ENCODE results near the gene JPH2. TPM values are rescaled to one million over a fixed set of nuclear protein-coding genes. Genes with fewer than 3 reads are reported as not detected.

JPH2 gene
- total RNA-seq, 1 experiment from 2014 or later = 0.17 TPM

DNA sequence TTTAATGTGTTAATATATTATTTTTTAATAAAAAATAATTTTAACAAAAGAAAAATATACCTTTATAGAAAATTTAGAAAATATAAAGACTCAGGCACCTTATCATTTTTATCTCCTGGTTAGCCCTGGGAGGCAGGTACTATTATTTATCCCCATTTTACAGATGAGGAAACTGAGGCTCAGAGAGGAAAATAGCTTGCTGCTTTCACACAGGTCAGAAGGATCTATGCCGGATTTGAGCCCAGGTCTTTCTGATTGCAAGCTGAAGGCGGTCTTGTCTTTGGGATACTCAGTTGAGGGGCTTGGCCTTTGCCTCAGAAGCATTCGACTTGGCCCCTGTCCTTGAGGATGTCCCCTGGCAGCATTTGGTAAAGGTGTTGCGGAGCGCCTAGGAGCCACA is 35.0 kb upstream of the JPH2 start:
- ChIA-PET CTCF (no interaction called here), RAD21 (ENCODE audit: low non-redundant PET in 1 of 2, low total read pairs in 2 of 2, uncharacterized antibody in 2 of 2, unreplicated experiment in 2 of 2) (no interaction called here), POLR2A (no interaction called here)
- no peaks in the 10 kb centered on the region; a peak in 1 of 4 replicates for H3K4me1 ChIP-seq (ENCODE audit: control insufficient read depth in 1 of 2, insufficient read depth in 2 of 2, low read length in 2 of 2)
- no peak overlapping the region for H3K4me2 ChIP-seq (ENCODE audit: low read length)
- H3K27ac ChIP-seq (ENCODE audit: low read depth, low read length) = no peak overlapping the region
- no peaks in the 10 kb centered on the region for H3K9me3 ChIP-seq (ENCODE audit: control insufficient read depth in 1 of 2, insufficient read depth in 1 of 2, low read depth in 1 of 2, low read length in 2 of 2)
- H3K27me3 ChIP-seq (ENCODE audit: insufficient read depth, low read length) = no peaks in the 10 kb centered on the region
- no peak overlapping the region for H3K4me3 ChIP-seq (replicated peaks in 1 of 2; ENCODE audit: low read depth in 1 of 2, low read length in 2 of 2)
- DNase-seq (ENCODE audit: low read depth, low spot score) (no peak), ATAC-seq (no peak)
- H4K20me1 ChIP-seq (ENCODE audit: insufficient read depth) = no peaks in the 10 kb centered on the region
- no peak for TF ChIP-seq CTCF (IDR thresholded peaks at IDR 0.05 in 2 of 3, conservative IDR thresholded peaks at IDR 0.05 in 1 of 3; ENCODE audit: borderline replicate concordance in 1 of 3, insufficient read depth in 1 of 3, low read depth in 2 of 3, low read length in 2 of 3)
- TF ChIP-seq POLR2AphosphoS5 (IDR thresholded peaks at IDR 0.05; ENCODE audit: low read depth, low read length) = no peak
- TF ChIP-seq ZNF274 (IDR thresholded peaks at IDR 0.05; ENCODE audit: low read depth, low read length) = no peak
- TF ChIP-seq YY1 (IDR thresholded peaks at IDR 0.05; ENCODE audit: extremely low read depth, insufficient replicate concordance, low read depth, low read length) = no peak
- no peak for TF ChIP-seq RAD21 (IDR thresholded peaks at IDR 0.05; ENCODE audit: low read depth)
- TF ChIP-seq JUND (IDR thresholded peaks at IDR 0.05) = no peak
- no peak for TF ChIP-seq ZFX (IDR thresholded peaks at IDR 0.05)
- H3K9ac ChIP-seq (ENCODE audit: low read length) = no peak overlapping the region
- no peaks in the 10 kb centered on the region for H3K9me2 ChIP-seq (ENCODE audit: insufficient read depth)
- intact Hi-C loops (cut with micrococcal nuclease) = no loop called here
- no peak overlapping the region for H2AFZ ChIP-seq (ENCODE audit: low read depth, low read length, poor library complexity, severe bottlenecking)
- no TSS peak for BruUV-seq (replicated peaks)
- H3K79me2 ChIP-seq (ENCODE audit: insufficient read depth, low read length) = no peaks in the 10 kb centered on the region
- no peaks in the 10 kb centered on the region for H3K36me3 ChIP-seq (ENCODE audit: control insufficient read depth in 1 of 2, insufficient read depth in 2 of 2, low read length in 2 of 2)

DNA sequence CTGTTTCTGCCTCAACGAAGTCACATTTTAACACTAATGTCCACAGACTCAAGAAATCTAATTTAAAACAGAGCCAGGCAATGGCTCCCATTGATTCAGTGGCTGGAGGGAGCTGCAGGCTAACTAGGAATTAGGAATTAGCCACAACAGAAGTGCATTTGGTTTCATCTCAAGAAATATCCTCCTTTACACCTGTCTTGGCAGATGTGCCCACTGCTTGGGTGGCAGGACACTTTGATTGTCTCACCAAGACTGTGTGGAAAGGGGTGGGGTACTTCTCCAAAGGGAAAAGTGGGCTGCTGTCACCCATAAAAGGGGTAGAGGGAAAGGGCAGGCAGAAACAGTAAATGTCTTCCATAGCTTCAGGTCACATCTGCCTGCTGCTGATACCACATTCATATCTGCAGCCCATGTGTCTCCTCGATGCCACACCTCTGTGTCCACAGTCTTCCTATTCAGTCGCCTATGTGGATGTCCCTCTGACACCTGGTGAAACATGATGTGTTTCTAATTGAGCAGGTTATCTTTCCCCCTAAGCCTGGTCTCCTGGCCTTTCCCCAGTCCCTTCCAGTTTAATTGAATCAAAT is 34.5 kb upstream of the JPH2 start:
- H3K4me1 ChIP-seq (ENCODE audit: control insufficient read depth in 1 of 2, insufficient read depth in 2 of 2, low read length in 2 of 2) = no peaks in the 10 kb centered on the region; a peak in 1 of 4 replicates
- H3K9ac ChIP-seq (ENCODE audit: low read length) = no peak overlapping the region
- ChIA-PET RAD21 (ENCODE audit: low non-redundant PET in 1 of 2, low total read pairs in 2 of 2, uncharacterized antibody in 2 of 2, unreplicated experiment in 2 of 2) (no interaction called here), CTCF (no interaction called here), POLR2A (no interaction called here)
- H3K4me3 ChIP-seq (replicated peaks in 1 of 2; ENCODE audit: low read depth in 1 of 2, low read length in 2 of 2) = no peak overlapping the region
- H3K36me3 ChIP-seq (ENCODE audit: control insufficient read depth in 1 of 2, insufficient read depth in 2 of 2, low read length in 2 of 2) = no peaks in the 10 kb centered on the region
- no peak overlapping the region for H3K4me2 ChIP-seq (ENCODE audit: low read length)
- ATAC-seq = no peak
- intact Hi-C loops (cut with micrococcal nuclease) = no loop called here
- H3K79me2 ChIP-seq (ENCODE audit: insufficient read depth, low read length) = no peaks in the 10 kb centered on the region
- no peaks in the 10 kb centered on the region for H4K20me1 ChIP-seq (ENCODE audit: insufficient read depth)
- no peaks in the 10 kb centered on the region for H3K27me3 ChIP-seq (ENCODE audit: insufficient read depth, low read length)
- BruUV-seq (replicated peaks) = no TSS peak
- no peak overlapping the region for H3K27ac ChIP-seq (ENCODE audit: low read depth, low read length)
- H3K9me2 ChIP-seq (ENCODE audit: insufficient read depth) = no peaks in the 10 kb centered on the region
- no peaks in the 10 kb centered on the region for H3K9me3 ChIP-seq (ENCODE audit: control insufficient read depth in 1 of 2, insufficient read depth in 1 of 2, low read depth in 1 of 2, low read length in 2 of 2)
- no peak overlapping the region for H2AFZ ChIP-seq (ENCODE audit: low read depth, low read length, poor library complexity, severe bottlenecking)
- no peak for DNase-seq (ENCODE audit: low read depth, low spot score)
- no peak for TF ChIP-seq EZH2phosphoT487 (IDR thresholded peaks at IDR 0.05; ENCODE audit: borderline replicate concordance)
- TF ChIP-seq SP1 (IDR thresholded peaks at IDR 0.05; ENCODE audit: low read depth) = no peak
- no peak for TF ChIP-seq CEBPB (IDR thresholded peaks at IDR 0.05; ENCODE audit: low read depth)
- TF ChIP-seq ZFX (IDR thresholded peaks at IDR 0.05) = no peak
- TF ChIP-seq, protein P1, sequence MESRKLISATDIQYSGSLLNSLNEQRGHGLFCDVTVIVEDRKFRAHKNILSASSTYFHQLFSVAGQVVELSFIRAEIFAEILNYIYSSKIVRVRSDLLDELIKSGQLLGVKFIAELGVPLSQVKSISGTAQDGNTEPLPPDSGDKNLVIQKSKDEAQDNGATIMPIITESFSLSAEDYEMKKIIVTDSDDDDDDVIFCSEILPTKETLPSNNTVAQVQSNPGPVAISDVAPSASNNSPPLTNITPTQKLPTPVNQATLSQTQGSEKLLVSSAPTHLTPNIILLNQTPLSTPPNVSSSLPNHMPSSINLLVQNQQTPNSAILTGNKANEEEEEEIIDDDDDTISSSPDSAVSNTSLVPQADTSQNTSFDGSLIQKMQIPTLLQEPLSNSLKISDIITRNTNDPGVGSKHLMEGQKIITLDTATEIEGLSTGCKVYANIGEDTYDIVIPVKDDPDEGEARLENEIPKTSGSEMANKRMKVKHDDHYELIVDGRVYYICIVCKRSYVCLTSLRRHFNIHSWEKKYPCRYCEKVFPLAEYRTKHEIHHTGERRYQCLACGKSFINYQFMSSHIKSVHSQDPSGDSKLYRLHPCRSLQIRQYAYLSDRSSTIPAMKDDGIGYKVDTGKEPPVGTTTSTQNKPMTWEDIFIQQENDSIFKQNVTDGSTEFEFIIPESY (IDR thresholded peaks at IDR 0.05; ENCODE audit: extremely low read depth, insufficient replicate concordance, low read length) = no peak
- no peak for TF ChIP-seq ELF1 (IDR thresholded peaks at IDR 0.05; ENCODE audit: borderline replicate concordance, low read depth)
- TF ChIP-seq YY1 (IDR thresholded peaks at IDR 0.05; ENCODE audit: extremely low read depth, insufficient replicate concordance, low read depth, low read length) = no peak
- no peak for TF ChIP-seq SRF (IDR thresholded peaks at IDR 0.05; ENCODE audit: low read depth)
- TF ChIP-seq MAX (IDR thresholded peaks at IDR 0.05) = no peak
- TF ChIP-seq CBX3 (IDR thresholded peaks at IDR 0.05; ENCODE audit: low read depth) = no peak
- no peak for TF ChIP-seq FOSL1 (IDR thresholded peaks at IDR 0.05; ENCODE audit: low read depth)
- TF ChIP-seq JUND (IDR thresholded peaks at IDR 0.05) = no peak
- no peak for TF ChIP-seq ZNF274 (IDR thresholded peaks at IDR 0.05; ENCODE audit: low read depth, low read length)
- TF ChIP-seq, protein P2, sequence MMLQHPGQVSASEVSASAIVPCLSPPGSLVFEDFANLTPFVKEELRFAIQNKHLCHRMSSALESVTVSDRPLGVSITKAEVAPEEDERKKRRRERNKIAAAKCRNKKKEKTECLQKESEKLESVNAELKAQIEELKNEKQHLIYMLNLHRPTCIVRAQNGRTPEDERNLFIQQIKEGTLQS (IDR thresholded peaks at IDR 0.05) = no peak
